Measurements from ENCODE around the gene KIR3DL1.

Gene KIR3DL1

DNA sequence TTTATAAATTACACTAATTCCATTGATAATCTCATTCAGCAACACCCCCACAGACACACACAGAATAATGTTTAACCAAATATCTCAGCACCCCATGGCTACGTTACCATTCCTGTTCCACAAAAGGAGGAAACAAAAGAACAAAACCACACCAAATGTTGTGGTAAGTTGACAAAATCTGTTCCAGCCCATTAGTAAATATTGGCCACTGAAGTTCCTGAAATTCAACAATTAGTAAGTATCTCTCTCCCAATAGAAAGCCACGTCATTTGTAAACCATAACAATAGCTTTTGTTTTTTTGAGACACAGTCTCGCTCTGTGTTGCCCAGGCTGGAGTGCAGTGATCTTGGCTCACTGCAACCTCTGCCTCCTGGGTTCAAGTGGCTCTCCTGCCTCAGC, 55.4 kb downstream of the KIR3DL1 start:
- no peaks in the 10 kb centered on the region for H3K4me1 ChIP-seq (ENCODE audit: control insufficient read depth, insufficient read depth, low read length)
- no peaks in the 10 kb centered on the region for H3K9me3 ChIP-seq (ENCODE audit: control insufficient read depth, low read length)
- H3K27me3 ChIP-seq (ENCODE audit: control insufficient read depth, insufficient read depth, low read length) = no peaks in the 10 kb centered on the region
- no peak overlapping the region for H3K4me3 ChIP-seq (ENCODE audit: low read length)
- H3K36me3 ChIP-seq (ENCODE audit: control insufficient read depth, insufficient read depth, low read length) = no peaks in the 10 kb centered on the region
- H3K9ac ChIP-seq (ENCODE audit: low read length) = no peak overlapping the region

DNA sequence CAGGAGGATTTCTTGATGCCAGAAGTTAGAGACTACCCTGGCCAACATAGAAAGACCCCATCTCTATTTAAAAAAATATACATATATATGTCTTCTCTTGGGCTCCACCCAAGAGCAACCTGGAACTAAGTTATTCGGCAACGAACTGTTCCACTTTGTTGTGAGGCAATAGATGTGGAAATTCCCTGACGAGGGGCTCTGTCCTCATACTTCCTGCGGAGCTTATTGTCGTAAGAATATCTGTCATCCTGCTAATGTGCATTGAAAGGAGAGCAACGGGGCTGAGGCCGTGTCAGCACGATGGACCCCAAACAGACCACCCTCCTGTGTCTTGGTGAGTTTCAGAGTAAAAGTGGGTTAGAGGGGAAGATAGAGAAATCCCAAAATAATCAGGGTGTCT, 57.7 kb downstream of the KIR3DL1 start, which contains the start of gene FCAR:
FCAR (plus strand) TSS at position 246 of the 400 bp plus-strand sequence; CDS start at position 301, 55 bp downstream.
- no peak within 1 kb of the TSS for H3K9ac ChIP-seq (ENCODE audit: low read length)
- no peaks in the 10 kb centered on the region for H3K4me1 ChIP-seq (ENCODE audit: control insufficient read depth, insufficient read depth, low read length)
- no peaks in the 10 kb centered on the region for H3K27me3 ChIP-seq (ENCODE audit: control insufficient read depth, insufficient read depth, low read length)
- no peak within 1 kb of the TSS for H3K4me3 ChIP-seq (ENCODE audit: low read length)
- no peaks in the 10 kb centered on the region for H3K9me3 ChIP-seq (ENCODE audit: control insufficient read depth, low read length)
- no peaks in the 10 kb centered on the region for H3K36me3 ChIP-seq (ENCODE audit: control insufficient read depth, insufficient read depth, low read length)

DNA sequence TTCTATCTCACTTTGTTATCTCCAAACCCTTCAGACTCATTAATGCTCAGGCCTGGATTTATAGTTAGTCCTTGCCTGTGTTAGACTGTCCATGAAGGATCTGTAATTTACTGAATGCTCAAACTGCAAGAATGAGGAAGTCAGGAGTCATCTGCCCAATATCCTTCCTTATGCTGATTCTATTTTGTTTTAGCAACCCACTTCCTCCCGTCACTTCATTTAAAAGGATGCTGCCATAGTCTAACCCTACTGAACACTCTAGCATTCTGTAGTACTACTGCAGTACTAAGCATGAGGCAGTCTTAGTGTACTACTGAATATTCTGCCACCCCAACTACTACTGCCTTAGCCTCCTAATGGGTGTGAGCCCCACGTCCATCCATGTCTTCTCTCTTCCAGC, 59.2 kb downstream of the KIR3DL1 start:
- no peaks in the 10 kb centered on the region for H3K4me1 ChIP-seq (ENCODE audit: control insufficient read depth, insufficient read depth, low read length)
- no peak overlapping the region for H3K9ac ChIP-seq (ENCODE audit: low read length)
- H3K4me3 ChIP-seq (ENCODE audit: low read length) = no peak overlapping the region
- no peaks in the 10 kb centered on the region for H3K27me3 ChIP-seq (ENCODE audit: control insufficient read depth, insufficient read depth, low read length)
- H3K9me3 ChIP-seq (ENCODE audit: control insufficient read depth, low read length) = no peaks in the 10 kb centered on the region
- no peaks in the 10 kb centered on the region for H3K36me3 ChIP-seq (ENCODE audit: control insufficient read depth, insufficient read depth, low read length)

DNA sequence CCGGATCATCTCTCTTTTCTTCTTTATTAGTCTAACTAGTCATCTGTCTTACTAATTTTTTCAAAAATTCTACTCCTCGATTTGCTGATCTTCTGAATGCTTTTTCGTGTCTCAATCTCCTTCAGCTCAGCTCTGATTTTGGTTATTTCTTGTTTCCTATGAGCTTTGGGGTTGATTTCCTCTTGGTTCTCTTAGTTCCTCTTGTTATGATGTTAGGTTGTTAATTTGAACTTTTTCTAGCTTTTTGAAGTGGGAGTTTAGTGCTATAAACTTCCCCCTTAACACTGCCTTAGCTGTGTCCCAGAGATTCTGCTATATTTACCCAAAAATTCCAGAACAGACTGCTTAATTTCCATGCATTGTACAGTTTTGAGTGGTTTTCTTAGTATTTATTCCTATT, 61.2 kb downstream of the KIR3DL1 start:
- H3K9ac ChIP-seq (ENCODE audit: low read length) = no peak overlapping the region
- no peak overlapping the region for H3K4me3 ChIP-seq (ENCODE audit: low read length)
- no peaks in the 10 kb centered on the region for H3K4me1 ChIP-seq (ENCODE audit: control insufficient read depth, insufficient read depth, low read length)
- H3K36me3 ChIP-seq (ENCODE audit: control insufficient read depth, insufficient read depth, low read length) = no peaks in the 10 kb centered on the region
- H3K9me3 ChIP-seq (ENCODE audit: control insufficient read depth, low read length) = no peaks in the 10 kb centered on the region
- H3K27me3 ChIP-seq (ENCODE audit: control insufficient read depth, insufficient read depth, low read length) = peaks cover 8% of the 10 kb centered on the region
